Smooth muscle cell (in vitro differentiated cells): ENCODE data around the gene CRACR2B. TPM values are rescaled to one million over a fixed set of nuclear protein-coding genes. Genes with fewer than 3 reads are reported as not detected.

Experiments used
- DNase-seq: peaks from one replicate; lab custom pipeline; 2025; ENCODE audit not compliant: unreplicated experiment; lab: John Stamatoyannopoulos, UW
- H2AFZ ChIP-seq: fragments of 200-600 bp; sonication (generic); 2 replicates; pipeline ENCODE4 v1.6.0; 2016; ENCODE audit warnings: antibody characterized with exemption, low read depth, mild to moderate bottlenecking
- H3F3A ChIP-seq: fragments of 200-600 bp; sonication (generic); 2 replicates; pipeline ENCODE4 v1.6.0; 2017; ENCODE audit warnings: antibody characterized with exemption, low read depth
- H3K27ac ChIP-seq: fragments of 200-600 bp; sonication (generic); 2 replicates; pipeline ENCODE4 v1.5.1; 2016; ENCODE audit warnings: low read depth, mild to moderate bottlenecking
- H3K27me3 ChIP-seq: fragments of 200-600 bp; sonication (generic); 2 replicates; pipeline ENCODE4 v1.6.1; 2016; ENCODE audit warnings: low read depth, mild to moderate bottlenecking
- H3K36me3 ChIP-seq: fragments of 200-600 bp; sonication (generic); 2 replicates; pipeline ENCODE4 v1.5.1; 2016; ENCODE audit warnings: low read depth
- H3K4me1 ChIP-seq: fragments of 200-600 bp; sonication (generic); 2 replicates; pipeline ENCODE4 v1.5.1; 2016; ENCODE audit warnings: low read depth
- H3K4me2 ChIP-seq: fragments of 200-600 bp; sonication (generic); 2 replicates; pipeline ENCODE4 v1.6.0; 2016; ENCODE audit warnings: mild to moderate bottlenecking
- H3K4me3 ChIP-seq: fragments of 200-600 bp; sonication (generic); 2 replicates; pipeline ENCODE4 v1.5.1; 2016; ENCODE audit warnings: mild to moderate bottlenecking
- H3K79me2 ChIP-seq: fragments of 200-600 bp; sonication (generic); 2 replicates; pipeline ENCODE4 v1.6.0; 2016; ENCODE audit warnings: low read depth, mild to moderate bottlenecking
- H3K9ac ChIP-seq: fragments of 200-600 bp; sonication (generic); 2 replicates; pipeline ENCODE4 v1.6.0; 2016; ENCODE audit warnings: low read depth
- H3K9me3 ChIP-seq: fragments of 200-600 bp; sonication (generic); replicated peaks from 2 replicates; pipeline ENCODE4 v1.5.1; 2016; ENCODE audit warnings: low read depth
- H4K20me1 ChIP-seq: fragments of 200-600 bp; sonication (generic); 2 replicates; pipeline ENCODE4 v1.6.0; 2016; ENCODE audit warnings: low read depth
- WGBS: methylation state at CpG from one replicate; pipeline ENCODE4 v1.1.7; 2016; ENCODE audit warnings: low lambda C conversion rate; 5-methylcytosine and 5-hydroxymethylcytosine counted together
- polyA plus RNA-seq: library from polyadenylated mRNA; unstranded; fragments of >200 nt; fragmentation: Nextera tagmentation; extraction: Ambion mirVana; gene quantifications from 2 replicates; pipeline ENCODE4 v1.2.1, GENCODE V29; 2016
- total RNA-seq: library from RNA; depleted of rRNA; stranded (reverse); fragments of >200 nt; gene quantifications from 2 replicates; pipeline ENCODE4 v1.2.3, GENCODE V29; 2014
- TF ChIP-seq, protein P1 (sequence below): fragments of 200-600 bp; sonication (generic); IDR thresholded peaks from 2 replicates; pipeline ENCODE4 v1.5.1; 2017; ENCODE audit warnings: borderline replicate concordance, mild to moderate bottlenecking, antibody characterized with exemption; ENCODE audit not compliant: insufficient read depth, poor library complexity, severe bottlenecking

CRACR2B gene
- total and polyA plus RNA-seq, 2 experiments from 2014 or later: 0.10 to 0.36 TPM

DNA sequence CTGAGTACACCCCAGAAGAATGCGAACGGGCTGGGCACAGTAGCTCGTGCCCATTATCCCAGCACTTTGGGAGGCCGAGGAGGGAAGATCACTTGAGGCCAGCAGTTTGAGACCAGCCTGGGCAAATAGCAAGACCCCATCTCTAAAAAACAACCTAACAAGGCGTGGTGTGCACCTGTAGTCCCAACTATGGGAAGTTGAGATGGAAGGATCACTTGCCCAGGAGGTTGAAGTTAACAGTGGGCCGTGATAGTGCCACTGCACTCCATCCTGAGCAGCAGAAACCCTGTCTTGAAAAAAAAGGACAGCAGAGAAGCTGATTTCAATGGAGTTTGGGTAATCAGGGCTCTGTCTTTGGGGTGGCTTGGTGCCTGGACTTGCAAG is 14.7 kb upstream of the CRACR2B start:
- Histone ChIP-seq H3K9me3 (no peaks in the 10 kb centered on the region), H3K27ac (no peak overlapping the region), H3K9ac (no peak overlapping the region), H3K4me1 (peaks cover 15% of the 10 kb centered on the region), H3K4me2 (no peak overlapping the region), H3K79me2 (peaks cover 31% of the 10 kb centered on the region), H2AFZ (no peak overlapping the region), H3F3A (peaks cover 11% of the 10 kb centered on the region), H3K27me3 (no peaks in the 10 kb centered on the region), H3K36me3 (no peaks in the 10 kb centered on the region), H3K4me3 (no peak overlapping the region), H4K20me1 (peaks cover 35% of the 10 kb centered on the region)
- DNase-seq: no peak
- WGBS: 100% methylated on average over 6 of the region's 6 CpGs
- TF ChIP-seq, protein P1, sequence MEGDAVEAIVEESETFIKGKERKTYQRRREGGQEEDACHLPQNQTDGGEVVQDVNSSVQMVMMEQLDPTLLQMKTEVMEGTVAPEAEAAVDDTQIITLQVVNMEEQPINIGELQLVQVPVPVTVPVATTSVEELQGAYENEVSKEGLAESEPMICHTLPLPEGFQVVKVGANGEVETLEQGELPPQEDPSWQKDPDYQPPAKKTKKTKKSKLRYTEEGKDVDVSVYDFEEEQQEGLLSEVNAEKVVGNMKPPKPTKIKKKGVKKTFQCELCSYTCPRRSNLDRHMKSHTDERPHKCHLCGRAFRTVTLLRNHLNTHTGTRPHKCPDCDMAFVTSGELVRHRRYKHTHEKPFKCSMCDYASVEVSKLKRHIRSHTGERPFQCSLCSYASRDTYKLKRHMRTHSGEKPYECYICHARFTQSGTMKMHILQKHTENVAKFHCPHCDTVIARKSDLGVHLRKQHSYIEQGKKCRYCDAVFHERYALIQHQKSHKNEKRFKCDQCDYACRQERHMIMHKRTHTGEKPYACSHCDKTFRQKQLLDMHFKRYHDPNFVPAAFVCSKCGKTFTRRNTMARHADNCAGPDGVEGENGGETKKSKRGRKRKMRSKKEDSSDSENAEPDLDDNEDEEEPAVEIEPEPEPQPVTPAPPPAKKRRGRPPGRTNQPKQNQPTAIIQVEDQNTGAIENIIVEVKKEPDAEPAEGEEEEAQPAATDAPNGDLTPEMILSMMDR: no peak

DNA sequence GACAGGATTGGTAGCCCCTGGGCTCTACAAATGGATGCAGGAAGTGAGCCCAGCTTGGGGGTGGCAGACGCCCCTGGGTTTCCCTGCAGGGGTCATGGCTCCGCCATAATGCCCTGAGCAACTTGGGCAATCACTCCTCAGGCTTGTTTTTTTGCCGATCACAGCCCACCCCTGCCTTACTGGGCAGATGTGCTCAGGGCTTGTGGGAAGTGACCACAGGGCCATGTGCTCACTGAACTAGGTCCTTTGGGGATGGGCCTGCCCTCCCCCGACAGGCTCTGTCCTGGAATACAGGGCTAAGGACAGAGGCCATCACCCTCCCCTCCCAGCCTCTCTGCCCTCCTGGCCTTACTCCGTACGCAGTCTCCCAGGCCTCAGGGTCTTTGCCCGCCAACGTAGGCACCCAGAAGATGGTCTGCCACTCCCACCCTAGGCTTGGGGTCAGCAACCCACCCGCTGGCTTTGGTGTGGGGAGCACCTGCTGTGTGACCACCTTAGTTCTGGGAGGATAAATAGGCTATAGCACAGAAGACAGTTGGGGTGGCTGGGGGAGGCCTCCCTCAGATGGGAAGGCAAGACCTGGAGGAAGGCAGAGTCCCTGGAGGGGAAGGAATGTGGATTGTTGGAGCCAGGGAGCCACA is 14.1 kb upstream of the CRACR2B start:
- Histone ChIP-seq H2AFZ (no peak overlapping the region), H3K36me3 (no peaks in the 10 kb centered on the region), H4K20me1 (peaks cover 35% of the 10 kb centered on the region), H3K27me3 (no peaks in the 10 kb centered on the region), H3K9me3 (no peaks in the 10 kb centered on the region), H3K4me2 (no peak overlapping the region), H3K4me1 (peaks cover 11% of the 10 kb centered on the region), H3K9ac (no peak overlapping the region), H3F3A (peaks cover 11% of the 10 kb centered on the region), H3K27ac (no peak overlapping the region), H3K79me2 (peaks cover 26% of the 10 kb centered on the region), H3K4me3 (no peak overlapping the region)
- TF ChIP-seq, protein P1: no peak
- DNase-seq: no peak
- WGBS: 95% methylated on average over 9 of the region's 9 CpGs

DNA sequence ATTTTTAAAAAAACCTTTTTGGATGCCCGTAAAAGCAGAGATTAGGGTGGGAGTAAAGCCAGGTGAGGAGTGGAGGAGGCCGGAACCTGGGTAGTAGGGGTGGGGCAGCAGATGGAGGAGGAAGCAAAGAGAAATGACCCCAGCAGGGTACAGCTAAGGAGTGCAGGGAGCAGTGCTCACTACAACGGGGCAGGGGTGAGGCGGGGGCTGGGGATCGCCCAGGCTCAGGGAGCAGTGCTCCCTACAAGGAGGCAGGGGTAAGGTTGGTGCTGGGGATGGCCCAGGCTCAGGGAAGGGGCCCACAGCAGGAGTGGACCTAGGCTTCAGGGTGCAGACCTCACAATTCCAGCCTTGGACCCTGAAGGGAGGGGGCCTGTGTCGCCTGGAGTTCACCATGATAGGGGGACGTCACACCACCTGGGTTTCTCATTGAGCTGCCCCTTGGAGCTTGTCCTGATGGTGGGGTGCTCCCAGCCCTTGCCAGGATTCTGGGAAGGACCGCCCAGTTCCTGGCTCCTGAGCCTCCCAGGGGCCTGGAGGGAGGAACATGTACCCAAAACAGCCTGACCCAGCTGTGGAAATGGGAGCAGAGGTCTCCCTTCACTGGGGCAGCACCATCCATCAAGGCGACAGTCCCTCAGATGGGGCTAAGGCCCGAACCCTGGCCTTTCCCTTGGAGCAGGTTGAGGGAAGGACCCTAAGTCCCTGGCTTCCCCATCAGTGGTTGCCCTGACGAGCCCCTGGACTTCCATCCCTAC is 11.9 kb upstream of the CRACR2B start:
- H3K4me1 ChIP-seq: peaks cover 15% of the 10 kb centered on the region
- H3K27ac ChIP-seq: no peak overlapping the region
- H3K9me3 ChIP-seq: no peaks in the 10 kb centered on the region
- no peaks in the 10 kb centered on the region for H3K27me3 ChIP-seq
- DNase-seq: no peak
- H3F3A ChIP-seq: peaks cover 11% of the 10 kb centered on the region
- peaks cover 35% of the 10 kb centered on the region for H4K20me1 ChIP-seq
- H3K79me2 ChIP-seq: peaks cover 22% of the 10 kb centered on the region
- WGBS: 96% methylated on average over 11 of the region's 11 CpGs
- H2AFZ ChIP-seq: no peak overlapping the region
- no peak overlapping the region for H3K4me3 ChIP-seq
- TF ChIP-seq, protein P1: no peak
- no peak overlapping the region for H3K9ac ChIP-seq
- no peak overlapping the region for H3K4me2 ChIP-seq
- H3K36me3 ChIP-seq: no peaks in the 10 kb centered on the region

DNA sequence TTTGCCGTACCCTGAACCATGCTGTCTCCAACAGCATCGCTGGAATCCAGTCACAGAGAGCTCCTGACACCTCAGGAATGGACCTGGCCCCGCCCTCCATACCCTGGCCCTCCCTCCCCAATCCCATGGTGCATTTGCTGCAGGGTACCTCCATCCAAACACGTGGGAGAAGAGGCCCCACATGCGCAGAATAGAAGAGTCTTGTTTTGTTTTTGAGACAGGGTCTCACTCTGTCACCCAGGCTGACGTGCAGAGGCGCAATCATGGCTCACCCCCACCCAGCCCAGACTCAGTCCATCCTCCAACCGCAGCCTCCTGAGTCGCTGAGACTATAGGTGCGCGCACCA is 11.3 kb upstream of the CRACR2B start:
- TF ChIP-seq, protein P1: no peak
- peaks cover 35% of the 10 kb centered on the region for H4K20me1 ChIP-seq
- no peak overlapping the region for H3K9ac ChIP-seq
- H2AFZ ChIP-seq: no peak overlapping the region
- H3F3A ChIP-seq: peaks cover 11% of the 10 kb centered on the region
- no peak overlapping the region for H3K4me2 ChIP-seq
- H3K27me3 ChIP-seq: no peaks in the 10 kb centered on the region
- H3K9me3 ChIP-seq: no peaks in the 10 kb centered on the region
- no peaks in the 10 kb centered on the region for H3K36me3 ChIP-seq
- peaks cover 10% of the 10 kb centered on the region for H3K4me1 ChIP-seq
- no peak overlapping the region for H3K27ac ChIP-seq
- WGBS: 85% methylated on average over 11 of the region's 11 CpGs
- H3K4me3 ChIP-seq: no peak overlapping the region
- DNase-seq: no peak
- peaks cover 19% of the 10 kb centered on the region for H3K79me2 ChIP-seq
